RKO (cell line): ENCODE measurements around the gene ANAPC2.
A peak's percentile ranks its signal among the peaks of the same experiment; 100 is the strongest.

Source experiments
- DNase-seq: peaks from one replicate; pipeline ENCODE4 v3.0.0-alpha.2; 2016; ENCODE audit warnings: low spot score

ANAPC2 gene

GRCh38 chr9:137127301-137128157 is 60.8 kb downstream of the ANAPC2 start:
- DNase-seq, result peak; percentile 79

GRCh38 chr9:137126786-137127185 is 61.6 kb downstream of the ANAPC2 start:
- DNase-seq, result peak; percentile 40
